Mesodermal cell (in vitro differentiated cells): ENCODE data around the gene PLA2G4C.
"Not testable (repeated sequence)": the region's sequence is repeated elsewhere in the genome, so short reads cannot be mapped to it uniquely, and the experiment has no call there.

ENCODE experiments used
- H3K27ac ChIP-seq: 2 replicates; pipeline ENCODE4 v1.7.0; 2013; ENCODE audit warnings: mild to moderate bottlenecking, low read depth, low read length, moderate library complexity; ENCODE audit not compliant: severe bottlenecking
- H3K36me3 ChIP-seq: 2 replicates; pipeline ENCODE4 v1.7.1; 2013; ENCODE audit warnings: mild to moderate bottlenecking, low read length, moderate library complexity; ENCODE audit not compliant: control insufficient read depth, insufficient read depth
- H3K4me1 ChIP-seq: one replicate; pipeline ENCODE4 v1.7.1; 2013; ENCODE audit warnings: mild to moderate bottlenecking, low read length; ENCODE audit not compliant: insufficient read depth, control insufficient read depth, poor library complexity, severe bottlenecking
- H3K4me3 ChIP-seq: 2 replicates; pipeline ENCODE4 v1.7.0; 2013; ENCODE audit warnings: low read length, control low read depth, mild to moderate bottlenecking; ENCODE audit not compliant: insufficient read depth, poor library complexity, severe bottlenecking; ENCODE audit errors: extremely low read depth
- H3K9me3 ChIP-seq: 2 replicates; pipeline ENCODE4 v1.7.1; 2013; ENCODE audit warnings: mild to moderate bottlenecking, low read length, moderate library complexity; ENCODE audit not compliant: control insufficient read depth
- WGBS, 2 experiments: methylation state at CpG; one replicate each; pipeline ENCODE4 v1.1.5; 2013; ENCODE audit warnings: missing lambda C conversion rate in 2 of 2; ENCODE audit not compliant: insufficient coverage in 2 of 2; 5-methylcytosine and 5-hydroxymethylcytosine counted together

Gene PLA2G4C

GRCh38 chr19:48090281-48090802 lies 20.3 kb downstream of the PLA2G4C start:
- Histone ChIP-seq H3K4me3 (no peak overlapping the region), H3K36me3 (no peaks in the 10 kb centered on the region), H3K4me1 (no peaks in the 10 kb centered on the region), H3K9me3 (peaks cover 5% of the 10 kb centered on the region), H3K27ac (no peak overlapping the region)
- WGBS, 2 experiments = 73 to 82% methylated on average over 4 to 5 of the region's 5 CpGs

GRCh38 chr19:48088991-48089390 lies 21.6 kb downstream of the PLA2G4C start:
- H3K27ac ChIP-seq, H3K4me3 ChIP-seq, H3K36me3 ChIP-seq, H3K9me3 ChIP-seq, H3K4me1 ChIP-seq: not testable (repeated sequence)
- WGBS, 2 experiments = 72 to 83% methylated on average over 2 of the region's 6 CpGs

- no peak overlapping the region for H3K4me3 ChIP-seq
- peaks cover 5% of the 10 kb centered on the region for H3K9me3 ChIP-seq
- H3K36me3 ChIP-seq = no peaks in the 10 kb centered on the region
- 87 to 93% methylated on average over 2 to 3 of the region's 7 CpGs for WGBS, 2 experiments
- H3K4me1 ChIP-seq = no peaks in the 10 kb centered on the region
- no peak overlapping the region for H3K27ac ChIP-seq
Measured at GRCh38 chr19:48085904-48086864, 24.4 kb downstream of the PLA2G4C start.

- H3K36me3 ChIP-seq = no peaks in the 10 kb centered on the region
- H3K27ac ChIP-seq = no peak overlapping the region
- no peaks in the 10 kb centered on the region for H3K9me3 ChIP-seq
- 69 to 76% methylated on average over 3 of the region's 3 CpGs for WGBS, 2 experiments
- H3K4me3 ChIP-seq = no peak overlapping the region
- no peaks in the 10 kb centered on the region for H3K4me1 ChIP-seq
Measured at GRCh38 chr19:48085076-48085475, 25.5 kb downstream of the PLA2G4C start.

- Histone ChIP-seq H3K4me1 (no peaks in the 10 kb centered on the region), H3K4me3 (no peak overlapping the region), H3K27ac (no peak overlapping the region), H3K9me3 (no peaks in the 10 kb centered on the region), H3K36me3 (no peaks in the 10 kb centered on the region)
- 93 to 94% methylated on average over 2 to 5 of the region's 5 CpGs for WGBS, 2 experiments
Measured at GRCh38 chr19:48081106-48081505, 29.5 kb downstream of the PLA2G4C start.

GRCh38 chr19:48070177-48070769 lies 40.3 kb downstream of the PLA2G4C start:
- H3K27ac ChIP-seq = not testable (repeated sequence)

GRCh38 chr19:48069435-48069834 lies 41.2 kb downstream of the PLA2G4C start:
- no peak overlapping the region for H3K4me3 ChIP-seq
- no peak overlapping the region for H3K27ac ChIP-seq
- no peaks in the 10 kb centered on the region for H3K36me3 ChIP-seq
- 76 to 86% methylated on average over 2 of the region's 2 CpGs for WGBS, 2 experiments
- no peaks in the 10 kb centered on the region for H3K9me3 ChIP-seq
- H3K4me1 ChIP-seq = no peaks in the 10 kb centered on the region

More at GRCh38 chr19:48070177-48070769, 40.3 kb downstream of the PLA2G4C start:
- not testable (repeated sequence) for H3K4me1 ChIP-seq, H3K9me3 ChIP-seq, H3K4me3 ChIP-seq, H3K36me3 ChIP-seq
- 63 to 100% methylated on average over 1 to 2 of the region's 3 CpGs for WGBS, 2 experiments

- whole genome bisulfite sequencing, 2 experiments = 67% methylated on average over 2 of the region's 2 CpGs; no CpG with 5 or more reads in 1 of the 2 experiments
- H3K4me1 ChIP-seq = no peaks in the 10 kb centered on the region
- no peaks in the 10 kb centered on the region for H3K36me3 ChIP-seq
Measured at GRCh38 chr19:48064509-48064908, 46.1 kb downstream of the PLA2G4C start.

GRCh38 chr19:48061401-48062344 lies 48.9 kb downstream of the PLA2G4C start:
- Histone ChIP-seq H3K4me1 (no peaks in the 10 kb centered on the region), H3K27ac (no peak overlapping the region), H3K9me3 (no peaks in the 10 kb centered on the region), H3K4me3 (no peak overlapping the region), H3K36me3 (no peaks in the 10 kb centered on the region)
- WGBS, 2 experiments = 78 to 83% methylated on average over 23 to 34 of the region's 37 CpGs

More at GRCh38 chr19:48064509-48064908, 46.1 kb downstream of the PLA2G4C start:
- no peak overlapping the region for H3K27ac ChIP-seq
- H3K4me3 ChIP-seq = no peak overlapping the region
- no peaks in the 10 kb centered on the region for H3K9me3 ChIP-seq

GRCh38 chr19:48060381-48060780 lies 50.2 kb downstream of the PLA2G4C start:
- no peaks in the 10 kb centered on the region for H3K36me3 ChIP-seq
- H3K27ac ChIP-seq = no peak overlapping the region
- 89 to 98% methylated on average over 3 to 4 of the region's 5 CpGs for WGBS, 2 experiments
- H3K9me3 ChIP-seq = no peaks in the 10 kb centered on the region
- no peak overlapping the region for H3K4me3 ChIP-seq
- no peaks in the 10 kb centered on the region for H3K4me1 ChIP-seq
